Nephron progenitor cell (in vitro differentiated cells): Measurements from ENCODE around the gene IL1RL2.

Source experiments
- DNase-seq: peaks from one replicate; pipeline ENCODE4 v3.0.0; 2021
- H3K27ac Mint-ChIP-seq: 2 replicates; pipeline ENCODE4 v1.8.0; 2021; ENCODE audit warnings: mild to moderate bottlenecking, moderate library complexity, mixed read lengths
- H3K27me3 Mint-ChIP-seq: 2 replicates; pipeline ENCODE4 v1.8.0; 2021; ENCODE audit warnings: mild to moderate bottlenecking, low read depth, mixed read lengths; ENCODE audit not compliant: poor library complexity
- H3K36me3 Mint-ChIP-seq: 2 replicates; pipeline ENCODE4 v1.8.0; 2021; ENCODE audit warnings: low read depth, mixed read lengths
- H3K4me1 Mint-ChIP-seq: 2 replicates; pipeline ENCODE4 v1.8.0; 2021; ENCODE audit warnings: mixed read lengths
- H3K4me3 Mint-ChIP-seq: 2 replicates; pipeline ENCODE4 v1.8.0; 2021; ENCODE audit warnings: mild to moderate bottlenecking, moderate library complexity, mixed read lengths
- H3K9me3 Mint-ChIP-seq: 2 replicates; pipeline ENCODE4 v1.8.0; 2021; ENCODE audit warnings: mild to moderate bottlenecking, moderate library complexity, mixed read lengths
- TF ChIP-seq, protein P1 (sequence below): fragments of 200-600 bp; sonication (generic); IDR thresholded peaks from 2 replicates; pipeline ENCODE4 v1.5.0; 2021; ENCODE audit warnings: antibody characterized with exemption

IL1RL2 gene

DNA sequence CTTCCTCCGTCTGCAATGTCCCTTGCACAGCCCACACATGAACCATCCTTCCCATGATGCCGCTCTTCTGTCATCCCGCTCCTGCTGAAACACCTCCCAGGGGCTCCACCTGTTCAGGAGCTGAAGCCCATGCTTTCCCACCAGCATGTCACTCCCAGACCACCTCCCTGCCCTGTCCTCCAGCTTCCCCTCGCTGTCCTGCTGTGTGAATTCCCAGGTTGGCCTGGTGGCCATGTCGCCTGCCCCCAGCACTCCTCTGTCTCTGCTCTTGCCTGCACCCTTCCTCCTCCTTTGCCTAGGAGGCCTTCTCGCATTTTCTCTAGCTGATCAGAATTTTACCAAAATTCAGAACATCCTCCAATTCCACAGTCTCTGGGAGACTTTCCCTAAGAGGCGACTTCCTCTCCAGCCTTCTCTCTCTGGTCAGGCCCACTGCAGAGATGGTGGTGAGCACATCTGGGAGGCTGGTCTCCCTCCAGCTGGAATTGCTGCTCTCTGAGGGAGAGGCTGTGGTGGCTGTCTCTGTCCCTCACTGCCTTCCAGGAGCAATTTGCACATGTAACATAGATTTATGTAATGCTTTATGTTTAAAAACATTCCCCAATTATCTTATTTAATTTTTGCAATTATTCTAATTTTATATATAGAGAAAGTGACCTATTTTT lies 8.9 kb upstream of the IL1RL2 start:
- peaks cover 39% of the 10 kb centered on the region for H3K4me1 Mint-ChIP-seq

DNA sequence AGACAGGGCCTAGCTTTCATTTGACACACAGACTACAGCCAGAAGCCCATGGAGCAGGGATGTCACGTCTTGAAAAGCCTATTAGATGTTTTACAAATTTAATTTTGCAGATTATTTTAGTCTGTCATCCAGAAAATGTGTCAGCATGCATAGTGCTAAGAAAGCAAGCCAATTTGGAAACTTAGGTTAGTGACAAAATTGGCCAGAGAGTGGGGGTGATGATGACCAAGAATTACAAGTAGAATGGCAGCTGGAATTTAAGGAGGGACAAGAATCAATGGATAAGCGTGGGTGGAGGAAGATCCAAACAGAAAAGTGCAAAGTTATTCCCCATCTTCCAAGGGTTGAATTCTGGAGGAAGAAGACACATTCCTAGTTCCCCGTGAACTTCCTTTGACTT lies 7.8 kb upstream of the IL1RL2 start:
- Mint-ChIP-seq H3K4me1 (peaks cover 39% of the 10 kb centered on the region), H3K36me3 (no peaks in the 10 kb centered on the region), H3K27me3 (peaks cover 4% of the 10 kb centered on the region), H3K9me3 (no peaks in the 10 kb centered on the region), H3K27ac (no peak overlapping the region), H3K4me3 (no peak overlapping the region)
- TF ChIP-seq, protein P1, sequence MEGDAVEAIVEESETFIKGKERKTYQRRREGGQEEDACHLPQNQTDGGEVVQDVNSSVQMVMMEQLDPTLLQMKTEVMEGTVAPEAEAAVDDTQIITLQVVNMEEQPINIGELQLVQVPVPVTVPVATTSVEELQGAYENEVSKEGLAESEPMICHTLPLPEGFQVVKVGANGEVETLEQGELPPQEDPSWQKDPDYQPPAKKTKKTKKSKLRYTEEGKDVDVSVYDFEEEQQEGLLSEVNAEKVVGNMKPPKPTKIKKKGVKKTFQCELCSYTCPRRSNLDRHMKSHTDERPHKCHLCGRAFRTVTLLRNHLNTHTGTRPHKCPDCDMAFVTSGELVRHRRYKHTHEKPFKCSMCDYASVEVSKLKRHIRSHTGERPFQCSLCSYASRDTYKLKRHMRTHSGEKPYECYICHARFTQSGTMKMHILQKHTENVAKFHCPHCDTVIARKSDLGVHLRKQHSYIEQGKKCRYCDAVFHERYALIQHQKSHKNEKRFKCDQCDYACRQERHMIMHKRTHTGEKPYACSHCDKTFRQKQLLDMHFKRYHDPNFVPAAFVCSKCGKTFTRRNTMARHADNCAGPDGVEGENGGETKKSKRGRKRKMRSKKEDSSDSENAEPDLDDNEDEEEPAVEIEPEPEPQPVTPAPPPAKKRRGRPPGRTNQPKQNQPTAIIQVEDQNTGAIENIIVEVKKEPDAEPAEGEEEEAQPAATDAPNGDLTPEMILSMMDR = no peak
- DNase-seq = no peak

More for the DNA sequence above, 8.9 kb upstream of the IL1RL2 start:
- Mint-ChIP-seq H3K27me3 (peaks cover 4% of the 10 kb centered on the region), H3K9me3 (no peaks in the 10 kb centered on the region), H3K27ac (no peak overlapping the region), H3K36me3 (no peaks in the 10 kb centered on the region), H3K4me3 (no peak overlapping the region)
- no peak for DNase-seq
- TF ChIP-seq, protein P1 = no peak

DNA sequence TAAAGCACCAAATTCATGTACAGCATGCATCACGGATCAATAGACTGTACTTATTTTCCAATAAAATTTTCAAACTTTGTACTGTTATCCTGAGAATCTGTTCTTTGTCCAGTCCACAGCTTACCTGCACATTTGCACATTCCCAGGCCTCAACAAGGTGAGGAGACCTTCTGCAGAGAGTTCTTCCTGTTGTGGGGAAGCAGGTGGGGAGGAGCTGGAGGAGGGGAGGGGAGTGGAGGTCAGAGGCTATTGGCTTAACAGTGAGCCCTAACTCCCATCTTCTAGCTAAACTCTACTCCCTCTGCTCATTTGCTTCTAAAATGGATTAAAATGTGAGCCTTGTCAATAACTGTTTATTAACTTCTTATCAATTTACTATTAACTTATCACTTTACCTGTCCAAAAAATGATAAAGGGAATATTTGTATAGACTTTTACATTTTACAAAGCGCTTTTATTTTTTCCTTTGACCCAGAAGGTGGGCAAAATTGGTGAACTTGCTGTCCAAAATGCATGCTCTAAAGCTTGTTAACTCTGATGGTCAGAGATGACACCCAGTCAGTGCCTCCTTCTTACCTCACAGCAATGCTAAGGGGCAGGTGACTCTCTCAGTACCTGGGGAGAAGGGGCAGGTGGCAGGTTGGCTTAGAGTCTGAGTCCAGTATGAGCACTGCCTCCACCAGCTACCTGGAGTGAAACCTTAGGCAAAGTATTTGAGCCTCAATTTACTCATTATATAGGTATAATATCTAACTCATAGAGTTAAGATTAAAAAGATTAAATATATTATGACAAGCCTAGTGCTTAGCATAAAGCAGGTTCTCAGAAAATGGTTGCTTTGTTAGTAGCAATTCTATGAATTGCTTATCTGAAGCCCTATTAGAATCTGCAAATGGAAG lies 6.8 kb upstream of the IL1RL2 start:
- peaks cover 39% of the 10 kb centered on the region for H3K4me1 Mint-ChIP-seq
- H3K4me3 Mint-ChIP-seq = no peak overlapping the region
- no peak overlapping the region for H3K27ac Mint-ChIP-seq
- DNase-seq = no peak
- no peaks in the 10 kb centered on the region for H3K9me3 Mint-ChIP-seq
- peaks cover 4% of the 10 kb centered on the region for H3K27me3 Mint-ChIP-seq
- TF ChIP-seq, protein P1 = no peak
- no peaks in the 10 kb centered on the region for H3K36me3 Mint-ChIP-seq

DNA sequence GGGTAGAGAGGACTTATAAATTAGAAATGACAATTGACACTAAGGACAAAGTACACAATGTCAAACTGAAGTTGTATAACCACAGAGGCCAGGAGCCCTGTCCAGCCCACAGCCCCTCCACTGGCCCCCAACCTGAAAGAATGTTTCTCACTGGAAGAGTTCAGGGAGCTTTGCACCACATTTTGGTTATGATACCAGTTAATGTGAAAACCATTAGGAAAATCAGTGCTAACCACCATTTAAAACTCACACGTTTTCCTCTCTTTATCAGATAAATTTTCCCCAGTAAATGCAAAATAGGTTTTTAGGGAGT lies 6.2 kb upstream of the IL1RL2 start:
- Mint-ChIP-seq H3K27me3 (peaks cover 9% of the 10 kb centered on the region), H3K27ac (no peak overlapping the region), H3K36me3 (no peaks in the 10 kb centered on the region), H3K4me1 (peaks cover 39% of the 10 kb centered on the region), H3K9me3 (no peaks in the 10 kb centered on the region), H3K4me3 (no peak overlapping the region)
- DNase-seq = no peak
- TF ChIP-seq, protein P1 = no peak

DNA sequence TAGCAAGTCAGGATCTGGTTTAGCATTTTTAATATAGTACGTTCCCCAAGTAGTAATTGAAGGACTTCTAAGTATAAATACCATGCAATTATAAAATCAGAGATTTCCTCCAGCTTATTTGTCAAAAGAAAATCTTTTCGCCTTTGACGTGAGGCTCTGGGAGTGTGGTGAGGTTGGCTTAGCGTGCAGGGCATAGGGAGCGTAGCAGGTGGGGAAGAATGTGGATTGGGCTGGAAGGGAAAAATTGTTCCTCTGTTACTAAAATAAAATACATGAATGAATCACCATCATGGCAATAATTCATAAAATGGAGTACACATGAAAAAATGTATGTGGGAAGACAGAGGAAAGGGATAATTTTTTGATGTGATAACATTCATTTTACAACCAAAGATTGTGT lies 5.4 kb upstream of the IL1RL2 start:
- TF ChIP-seq, protein P1 = no peak
- Mint-ChIP-seq H3K4me3 (no peak overlapping the region), H3K4me1 (peaks cover 39% of the 10 kb centered on the region), H3K9me3 (peaks cover 1% of the 10 kb centered on the region), H3K36me3 (no peaks in the 10 kb centered on the region), H3K27ac (no peak overlapping the region), H3K27me3 (peaks cover 16% of the 10 kb centered on the region)
- DNase-seq = no peak
